GM12873 (cell line): Measurements from ENCODE around the gene PMEPA1.

Experiments
- TF ChIP-seq, protein P1 (sequence below): IDR thresholded peaks from 2 replicates; pipeline ENCODE4 v1.5.1; 2012; ENCODE audit warnings: low read depth, mild to moderate bottlenecking, moderate library complexity, low read length, control low read depth; ENCODE audit not compliant: insufficient read depth; ENCODE audit errors: missing control alignments

PMEPA1 gene

DNA sequence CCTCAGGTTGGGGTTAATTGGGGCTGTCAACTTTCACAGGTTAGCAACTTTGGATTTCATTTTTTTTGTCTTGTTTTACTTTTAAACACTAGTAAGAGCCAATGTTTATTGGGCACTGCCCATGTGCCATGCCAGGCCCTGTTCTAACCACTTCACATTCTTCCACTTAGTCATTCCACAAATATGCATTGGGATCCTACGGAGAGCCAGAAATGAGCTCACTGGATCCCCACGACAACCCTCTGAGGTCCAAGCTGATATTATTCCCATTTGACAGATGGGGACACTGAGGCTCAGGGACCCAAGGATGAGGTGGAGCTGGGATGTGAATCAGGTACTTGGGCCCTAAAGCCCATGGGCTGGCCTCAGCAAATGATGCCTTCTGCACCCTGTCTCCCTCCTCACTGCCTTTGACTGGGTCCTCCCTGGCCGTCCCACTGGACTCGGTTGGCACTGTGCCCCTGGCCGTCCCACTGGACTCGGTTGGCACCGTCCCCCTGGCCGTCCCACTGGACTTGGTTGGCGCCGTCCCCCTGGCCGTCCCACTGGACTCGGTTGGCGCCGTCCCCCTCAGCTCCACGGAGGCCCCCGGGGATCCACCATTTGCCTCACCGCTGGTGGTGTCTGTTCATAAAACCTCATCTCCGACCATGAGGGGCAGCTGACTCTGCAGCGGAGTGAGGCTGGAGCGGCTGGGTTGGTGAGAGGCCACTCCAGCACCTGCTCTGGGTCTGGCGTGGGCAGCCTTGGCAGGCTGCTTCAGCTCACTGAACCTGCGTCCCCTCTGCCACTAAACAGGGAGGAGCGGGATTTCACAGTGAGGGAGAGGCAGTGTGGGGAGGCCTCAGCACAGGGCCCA, 4.8 kb upstream of the PMEPA1 start:
- TF ChIP-seq, protein P1, sequence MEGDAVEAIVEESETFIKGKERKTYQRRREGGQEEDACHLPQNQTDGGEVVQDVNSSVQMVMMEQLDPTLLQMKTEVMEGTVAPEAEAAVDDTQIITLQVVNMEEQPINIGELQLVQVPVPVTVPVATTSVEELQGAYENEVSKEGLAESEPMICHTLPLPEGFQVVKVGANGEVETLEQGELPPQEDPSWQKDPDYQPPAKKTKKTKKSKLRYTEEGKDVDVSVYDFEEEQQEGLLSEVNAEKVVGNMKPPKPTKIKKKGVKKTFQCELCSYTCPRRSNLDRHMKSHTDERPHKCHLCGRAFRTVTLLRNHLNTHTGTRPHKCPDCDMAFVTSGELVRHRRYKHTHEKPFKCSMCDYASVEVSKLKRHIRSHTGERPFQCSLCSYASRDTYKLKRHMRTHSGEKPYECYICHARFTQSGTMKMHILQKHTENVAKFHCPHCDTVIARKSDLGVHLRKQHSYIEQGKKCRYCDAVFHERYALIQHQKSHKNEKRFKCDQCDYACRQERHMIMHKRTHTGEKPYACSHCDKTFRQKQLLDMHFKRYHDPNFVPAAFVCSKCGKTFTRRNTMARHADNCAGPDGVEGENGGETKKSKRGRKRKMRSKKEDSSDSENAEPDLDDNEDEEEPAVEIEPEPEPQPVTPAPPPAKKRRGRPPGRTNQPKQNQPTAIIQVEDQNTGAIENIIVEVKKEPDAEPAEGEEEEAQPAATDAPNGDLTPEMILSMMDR = no peak

DNA sequence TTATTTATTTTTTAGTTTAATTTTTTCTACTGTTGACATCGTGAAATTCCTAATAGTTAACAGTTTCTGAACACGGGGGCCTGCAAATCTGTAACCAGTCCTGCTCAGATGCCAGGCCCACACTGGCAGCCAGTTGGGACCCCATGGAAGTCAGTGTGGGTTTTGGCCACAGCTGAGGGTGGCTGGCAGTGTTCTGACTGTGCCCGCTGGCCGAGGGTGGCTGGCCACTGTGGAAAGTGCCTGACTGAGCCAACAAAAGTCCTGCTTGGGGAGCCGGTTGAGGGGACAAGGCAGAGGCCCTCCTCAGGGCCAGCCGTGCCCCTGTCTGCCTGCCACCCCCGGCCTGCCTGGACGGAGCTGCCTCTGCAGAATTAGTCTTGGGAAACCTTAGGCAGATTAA, 4.1 kb upstream of the PMEPA1 start:
- TF ChIP-seq, protein P1 = no peak

DNA sequence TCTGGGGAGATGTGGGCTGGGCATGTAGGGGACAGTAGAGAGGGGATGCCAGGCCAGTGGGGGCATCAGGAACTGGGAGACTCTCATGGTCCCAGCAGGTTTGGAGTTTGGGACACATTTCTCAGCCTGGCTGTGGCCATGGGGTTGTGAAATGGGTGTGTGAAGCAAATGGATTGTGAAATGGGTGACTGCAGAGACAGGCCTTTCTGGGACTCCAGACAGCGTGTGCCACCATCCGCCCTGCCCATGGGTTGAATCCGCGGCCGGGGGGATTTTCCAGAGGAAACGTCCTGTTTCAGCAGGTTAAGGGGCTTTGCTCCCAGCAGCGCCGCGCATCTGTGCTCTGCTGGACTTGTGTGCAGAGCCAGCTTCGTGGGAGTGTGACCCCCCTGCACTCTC, 3.7 kb upstream of the PMEPA1 start:
- TF ChIP-seq, protein P1 = no peak

DNA sequence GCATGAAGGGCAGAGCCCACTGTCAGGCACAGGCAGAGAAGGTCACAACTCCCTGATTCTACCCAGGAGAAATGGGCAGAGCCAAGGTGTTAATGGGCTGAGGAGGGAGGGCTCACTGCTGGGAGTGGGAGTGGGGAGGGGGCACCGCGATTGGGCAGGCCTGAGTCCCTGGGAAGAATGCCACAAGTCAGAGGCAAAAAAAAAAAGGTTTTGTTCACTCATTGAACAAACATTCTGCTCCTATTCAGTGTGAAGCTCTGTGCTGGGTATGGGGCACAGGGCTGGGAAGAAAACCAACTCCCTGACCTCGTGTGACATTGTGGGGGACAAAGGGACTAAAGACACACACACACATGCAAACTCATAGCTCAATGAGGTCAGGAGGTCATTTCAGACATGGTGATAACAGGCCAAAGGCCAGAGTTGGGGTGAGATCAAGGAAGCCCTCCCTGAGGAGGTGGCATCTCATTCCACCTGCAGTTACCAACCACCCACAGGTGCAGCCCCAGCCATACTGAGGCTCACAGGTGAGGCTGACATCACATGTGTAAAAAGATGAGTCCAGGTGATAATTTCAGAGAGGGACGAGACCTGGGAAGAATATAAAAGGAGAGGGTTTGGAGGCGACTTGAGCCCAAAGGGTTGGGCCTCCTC, 3.2 kb upstream of the PMEPA1 start:
- TF ChIP-seq, protein P1 = no peak

DNA sequence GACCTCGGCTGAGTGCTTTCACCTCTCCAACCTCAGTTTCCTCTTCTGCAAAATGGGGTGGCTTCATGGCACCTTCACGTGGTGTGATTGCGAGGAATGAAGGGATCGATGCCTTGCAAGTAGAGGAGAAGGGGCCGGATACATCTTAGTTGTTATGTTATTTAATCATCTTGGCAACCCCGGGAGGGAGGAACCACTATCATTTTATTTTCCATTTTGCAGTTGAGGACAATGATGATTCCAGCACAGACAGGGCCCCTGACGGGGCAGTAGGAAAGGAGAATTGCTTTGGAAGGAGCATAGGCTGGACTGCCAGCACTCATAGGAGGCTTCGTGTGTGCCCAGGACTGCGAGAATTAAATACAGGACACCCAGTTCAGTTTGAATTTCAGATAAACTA, 2.5 kb upstream of the PMEPA1 start:
- TF ChIP-seq, protein P1 = no peak

DNA sequence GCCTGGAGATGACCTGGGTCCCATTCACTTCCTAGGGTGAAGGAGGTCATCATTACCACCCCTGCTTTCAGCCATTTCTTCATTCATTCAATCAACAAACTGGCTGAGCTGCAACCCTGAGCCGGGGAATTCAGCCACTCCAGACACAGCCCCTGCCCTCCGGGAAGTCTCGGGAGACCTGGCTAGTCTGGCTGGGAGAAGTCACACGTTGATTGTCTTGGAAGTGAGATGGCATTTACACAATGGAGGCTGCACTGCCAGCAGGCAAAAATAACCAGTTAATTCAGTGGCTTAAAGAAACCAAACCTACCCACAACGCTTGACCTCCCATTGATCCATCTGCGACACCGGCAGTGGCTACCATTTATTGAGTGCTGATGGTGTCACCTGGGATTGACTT, 2.0 kb upstream of the PMEPA1 start:
- TF ChIP-seq, protein P1 = no peak

DNA sequence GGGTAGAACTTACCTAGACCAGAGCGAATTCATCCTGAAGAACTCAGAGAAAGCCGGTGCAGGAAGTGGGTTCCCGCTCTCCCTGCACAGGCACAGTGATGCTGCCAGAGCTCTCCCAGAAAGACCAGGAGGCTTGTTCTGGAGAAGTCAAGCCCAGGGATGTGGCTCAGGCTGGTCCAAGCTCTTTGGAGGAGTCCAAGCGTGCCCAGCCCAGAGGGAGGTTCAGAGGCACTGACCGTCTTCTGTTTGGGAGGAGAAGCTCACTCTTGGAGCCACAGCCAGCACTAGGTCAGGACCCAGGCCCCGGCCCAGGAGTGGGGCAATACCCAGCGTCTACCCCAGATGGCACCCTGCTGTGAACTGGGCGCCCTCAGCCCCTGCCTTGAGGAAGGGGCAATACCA, 1.5 kb upstream of the PMEPA1 start:
- TF ChIP-seq, protein P1 = no peak
